Measurements from ENCODE around the gene IFT122.
A peak's percentile ranks its signal among the peaks of the same experiment; 100 is the strongest.
"Not testable (repeated sequence)": the region's sequence is repeated elsewhere in the genome, so short reads cannot be mapped to it uniquely, and the experiment has no call there.

Gene IFT122

GRCh38 chr3:129439817-129440617 is at the start of gene IFT122, which contains the start of gene MBD4:
Gene IFT122, plus strand, starts transcription at chr3:129440224. Its CDS starts 107 bp downstream, at chr3:129440331.
Gene MBD4, minus strand, starts transcription at chr3:129439948. Its CDS starts 115 bp downstream, at chr3:129439833.
- peak; percentile 100 for DNase-seq

DNA sequence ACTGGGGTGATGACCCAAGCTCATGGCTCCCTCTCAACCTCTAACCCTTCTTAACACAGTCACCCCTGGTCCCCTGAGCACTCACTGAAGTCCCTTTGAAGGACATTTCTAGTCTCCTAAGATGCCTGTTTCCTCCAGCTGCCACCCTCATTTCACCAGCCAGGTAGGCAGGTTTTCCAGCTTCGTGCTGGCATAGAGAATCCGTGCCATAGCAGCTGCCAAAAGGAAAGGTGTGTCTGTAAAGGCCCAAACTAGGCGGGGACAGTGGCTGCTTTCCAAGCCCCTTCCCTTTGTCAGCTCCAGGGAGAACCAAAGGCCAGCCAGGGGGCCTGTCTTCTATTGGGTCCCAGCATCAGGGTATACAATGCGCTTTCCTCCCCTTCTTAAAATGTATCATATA is 48.4 kb upstream of the IFT122 start:
- DNase-seq, result not testable (repeated sequence)

GRCh38 chr3:129392106-129392887 is 47.7 kb upstream of the IFT122 start:
- not testable (repeated sequence) for DNase-seq

DNA sequence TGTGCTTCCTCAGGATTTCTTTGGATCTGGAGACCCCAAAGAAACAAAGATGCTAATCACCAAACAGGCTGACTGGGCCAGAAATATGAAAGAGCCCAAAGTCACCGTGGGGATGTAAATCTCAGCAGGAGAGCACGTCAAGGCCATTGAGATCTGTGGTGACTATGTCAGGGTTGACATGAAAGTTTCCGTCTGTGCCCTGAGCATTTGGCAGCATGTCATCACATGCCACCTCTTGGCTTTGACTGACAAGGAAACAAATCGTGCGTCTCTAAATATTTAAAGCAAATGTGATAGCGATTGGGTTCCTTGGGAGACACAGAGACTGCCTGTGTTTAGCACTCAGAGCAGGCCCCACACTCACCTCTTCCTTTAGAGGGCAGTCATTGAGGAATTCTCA is 46.8 kb upstream of the IFT122 start:
- no peak for DNase-seq

- not testable (repeated sequence) for DNase-seq
These were observed 46.1 kb upstream of the IFT122 start for GRCh38 chr3:129393760-129394564.

- DNase-seq, result no peak
These were observed 41.2 kb upstream of the IFT122 start for GRCh38 chr3:129398803-129399144.

DNA sequence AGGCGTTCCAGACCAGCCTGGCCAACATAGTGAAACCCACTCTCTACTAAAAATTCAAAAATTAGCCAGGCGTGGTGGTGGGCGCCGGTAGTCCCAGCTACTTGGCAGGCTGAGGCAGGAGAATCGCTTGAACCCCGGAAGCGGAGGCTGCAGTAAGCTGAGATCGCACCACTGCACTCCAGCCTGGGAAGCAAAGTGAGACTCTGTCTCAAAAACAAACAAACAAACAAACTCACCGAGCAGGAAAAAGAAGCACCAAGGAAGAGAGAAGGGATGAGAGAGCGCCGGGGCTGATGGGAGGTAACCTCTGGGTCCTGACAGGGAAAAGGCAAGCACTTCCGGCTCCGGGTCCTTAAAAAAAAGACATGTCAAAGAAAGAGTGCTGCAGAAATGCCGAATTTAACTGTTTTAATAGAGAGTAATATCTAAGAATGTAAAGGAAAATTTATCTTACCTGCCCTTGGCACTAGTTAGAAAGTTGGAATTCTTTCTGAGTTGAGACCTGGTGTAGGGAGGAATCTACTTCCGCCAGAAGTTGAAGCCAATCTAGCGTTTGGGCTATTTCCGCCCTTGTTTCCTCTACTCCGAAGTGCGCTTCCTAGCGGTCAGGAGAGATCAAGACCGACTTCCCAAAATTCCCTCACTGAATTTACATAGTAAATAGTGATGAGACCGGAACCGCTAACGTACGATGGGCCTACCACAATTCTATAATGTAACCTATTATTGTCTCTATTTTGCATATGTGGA is 40.7 kb upstream of the IFT122 start:
- DNase-seq, result peak; percentile 97

- DNase-seq, result no peak
These were observed 40.1 kb upstream of the IFT122 start for GRCh38 chr3:129399895-129400357.

- no peak for DNase-seq
These were observed 37.8 kb upstream of the IFT122 start for GRCh38 chr3:129402210-129402609.

DNA sequence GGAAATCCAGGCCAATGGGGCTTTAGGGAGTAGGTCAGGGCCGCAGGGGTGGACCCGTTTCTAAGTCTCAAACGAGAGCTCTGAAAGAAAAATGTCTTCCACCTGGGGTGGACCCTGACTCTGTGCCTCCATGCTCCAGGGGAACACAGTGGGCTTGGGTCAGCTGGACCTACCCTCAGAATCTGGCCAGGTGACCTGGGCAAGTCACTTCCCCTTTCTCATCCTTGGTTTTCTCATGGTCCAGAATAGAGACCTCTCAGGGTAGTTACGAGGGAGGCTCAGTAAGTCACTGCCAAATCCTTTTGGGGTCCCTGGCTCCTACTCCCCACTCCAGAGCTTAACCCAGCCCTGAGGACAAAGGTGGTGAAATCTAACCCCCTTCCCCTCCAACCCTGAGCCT is 37.4 kb upstream of the IFT122 start:
- no peak for DNase-seq

- no peak for DNase-seq
These were observed 36.6 kb upstream of the IFT122 start for GRCh38 chr3:129403450-129403849.

DNA sequence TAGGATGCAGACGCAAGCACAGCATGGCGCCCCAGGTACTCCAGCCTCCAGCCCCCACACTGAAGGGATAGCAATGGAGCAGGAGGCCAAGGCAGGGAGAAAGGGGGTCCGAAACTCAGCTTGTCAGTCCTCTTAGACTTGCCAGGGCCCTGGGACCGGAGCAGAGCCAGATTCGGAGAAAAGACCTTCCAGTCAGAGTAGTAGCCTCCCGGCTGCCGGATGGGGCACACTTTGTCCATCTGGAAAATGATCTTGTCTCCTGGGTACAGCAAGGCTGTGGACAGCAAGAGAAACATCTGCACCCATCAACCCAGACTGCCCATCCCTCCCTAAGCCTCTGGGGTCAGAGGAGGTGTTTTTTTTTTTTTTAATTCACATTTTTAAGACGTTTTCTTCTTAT is 35.9 kb upstream of the IFT122 start:
- no peak for DNase-seq

- no peak for DNase-seq
These were observed 35.4 kb upstream of the IFT122 start for GRCh38 chr3:129404610-129405009.

GRCh38 chr3:129409541-129409940 is 30.5 kb upstream of the IFT122 start:
- no peak for DNase-seq

- DNase-seq, result no peak
These were observed 29.1 kb upstream of the IFT122 start for GRCh38 chr3:129410971-129411370.

DNA sequence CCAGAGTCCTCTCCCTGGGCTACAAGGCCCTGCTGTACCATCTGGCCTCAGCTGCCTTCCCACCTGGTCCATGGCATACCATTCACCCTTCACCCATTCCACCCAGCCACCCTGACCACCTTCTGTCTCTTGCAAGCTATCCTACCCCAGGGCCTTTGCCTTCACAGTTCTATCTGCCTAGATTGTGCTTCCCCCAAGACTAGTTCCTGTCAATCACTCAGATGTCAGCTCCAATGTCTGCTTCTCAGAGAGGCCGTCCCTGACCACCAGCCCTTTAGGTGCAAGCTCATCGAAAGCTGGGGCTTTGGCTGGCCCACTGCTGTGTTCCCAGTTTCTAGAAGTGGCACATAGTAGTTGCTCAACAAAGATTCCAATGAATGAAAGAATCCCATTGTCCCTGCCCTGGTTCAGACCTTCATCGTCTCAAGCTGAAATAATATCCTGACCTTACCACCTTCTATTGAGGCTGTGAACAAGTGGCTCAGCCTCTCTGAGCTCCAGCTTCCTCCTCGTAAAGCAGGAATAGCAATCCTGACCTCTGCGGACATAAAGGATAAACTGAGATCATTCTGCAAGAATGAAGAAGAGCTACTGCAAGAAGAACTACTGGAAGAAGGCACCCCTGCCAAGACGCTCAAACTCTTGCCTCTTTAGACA is 27.4 kb upstream of the IFT122 start:
- no peak for DNase-seq

DNA sequence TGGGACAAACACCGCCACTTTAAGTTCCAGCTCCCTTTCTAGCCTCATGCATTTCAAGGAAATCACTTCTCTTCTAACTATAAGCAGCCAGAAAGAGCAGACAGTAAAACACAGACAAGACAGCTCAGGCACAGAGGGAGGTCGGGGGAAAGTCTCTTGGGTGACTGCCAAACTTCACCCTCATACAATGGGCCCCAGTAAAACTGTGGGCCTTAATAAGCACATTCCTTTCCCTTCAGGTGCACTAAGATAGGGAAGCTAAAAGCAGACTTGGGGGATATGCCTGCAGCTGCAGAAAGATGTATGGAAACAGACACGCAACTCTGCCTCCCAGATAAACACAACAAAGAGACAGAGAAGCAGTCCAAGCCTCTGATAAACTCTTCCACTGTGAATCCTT is 26.8 kb upstream of the IFT122 start:
- not testable (repeated sequence) for DNase-seq

DNA sequence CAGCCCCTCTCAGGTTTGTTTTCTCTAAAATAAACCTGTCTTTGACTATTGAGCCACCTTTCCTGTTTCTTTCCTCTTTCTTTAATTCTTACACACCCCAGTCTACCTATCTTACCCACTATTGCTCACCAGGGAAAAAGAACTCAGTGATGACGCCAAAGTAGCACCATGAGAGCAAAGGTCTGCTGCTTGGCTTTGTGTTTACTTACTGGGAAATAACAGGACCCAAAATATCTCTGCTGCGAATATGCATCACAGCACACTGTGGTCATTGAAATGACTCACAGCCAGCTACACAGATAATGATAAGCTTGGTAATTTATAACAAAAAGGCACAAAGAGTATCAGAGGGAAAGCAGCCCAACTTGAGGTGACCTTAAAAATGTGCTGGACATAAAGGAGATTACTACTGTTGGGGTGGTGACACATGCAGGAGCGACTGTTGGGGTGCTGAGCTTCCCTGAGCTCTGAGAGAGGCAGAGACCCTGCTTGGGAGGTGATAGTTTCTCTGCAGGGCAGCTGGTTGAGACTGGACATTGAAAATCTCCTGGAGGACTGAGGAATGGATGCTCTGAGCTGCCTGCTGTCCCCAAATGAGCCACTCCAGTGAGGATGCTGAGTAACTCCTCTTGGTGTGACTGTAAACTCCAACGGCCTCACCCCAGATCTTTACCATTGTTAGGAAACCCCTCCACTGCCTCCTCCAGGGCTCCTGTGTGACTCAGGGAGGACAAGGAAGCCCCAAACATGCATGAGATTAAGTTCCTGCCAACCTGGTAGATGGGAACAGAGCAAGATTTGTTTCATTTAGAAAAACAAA is 26.1 kb upstream of the IFT122 start:
- DNase-seq, result no peak

DNA sequence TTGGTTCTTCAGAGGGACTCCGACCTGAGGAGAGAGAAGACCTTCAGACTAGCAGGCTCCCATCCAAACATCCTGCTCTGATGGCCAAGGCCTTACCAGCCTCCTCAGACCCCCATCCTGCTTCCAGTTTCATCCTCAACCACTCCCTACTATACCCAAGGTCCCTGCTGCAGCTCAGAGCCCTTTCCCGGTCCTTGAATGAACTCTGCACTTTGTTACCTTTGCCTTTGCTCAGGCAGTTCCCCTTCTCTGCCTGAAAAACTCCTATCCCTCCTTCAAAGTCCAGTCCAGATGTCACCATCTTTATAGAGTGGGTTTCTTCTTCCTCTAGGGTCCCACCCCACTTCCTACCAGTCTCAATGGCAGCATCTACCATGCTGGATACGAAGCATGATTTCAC is 24.6 kb upstream of the IFT122 start:
- no peak for DNase-seq

- DNase-seq, result no peak
These were observed 24.2 kb upstream of the IFT122 start for GRCh38 chr3:129415830-129416229.

DNA sequence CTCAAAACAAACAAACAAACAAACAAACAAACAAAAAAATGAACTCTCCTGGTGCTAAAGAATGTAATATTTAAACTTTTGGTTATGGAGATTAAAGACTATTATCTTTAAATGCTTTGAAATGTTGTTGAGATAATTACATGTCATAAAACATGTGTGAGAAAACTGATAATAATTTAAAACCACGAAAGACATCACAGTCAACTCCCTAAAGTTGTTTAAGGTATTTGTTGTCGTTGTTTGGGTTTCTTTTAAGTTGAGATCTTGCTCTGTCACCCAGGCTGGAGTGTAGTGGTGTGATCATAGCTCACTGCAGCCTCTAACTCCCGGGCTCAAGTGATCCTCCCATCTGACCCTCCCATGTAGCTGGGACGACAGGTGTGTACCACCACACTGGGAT is 23.6 kb upstream of the IFT122 start:
- no peak for DNase-seq
